Epidermal melanocyte (primary cell): Measurements from ENCODE around the gene MSI2.
"Not testable (repeated sequence)": the region's sequence is repeated elsewhere in the genome, so short reads cannot be mapped to it uniquely, and the experiment has no call there.

Experiments
- DNase-seq: peaks from one replicate; pipeline ENCODE4 v3.0.0; 2011; ENCODE audit warnings: low spot score; ENCODE audit not compliant: insufficient read length

MSI2 gene

DNA sequence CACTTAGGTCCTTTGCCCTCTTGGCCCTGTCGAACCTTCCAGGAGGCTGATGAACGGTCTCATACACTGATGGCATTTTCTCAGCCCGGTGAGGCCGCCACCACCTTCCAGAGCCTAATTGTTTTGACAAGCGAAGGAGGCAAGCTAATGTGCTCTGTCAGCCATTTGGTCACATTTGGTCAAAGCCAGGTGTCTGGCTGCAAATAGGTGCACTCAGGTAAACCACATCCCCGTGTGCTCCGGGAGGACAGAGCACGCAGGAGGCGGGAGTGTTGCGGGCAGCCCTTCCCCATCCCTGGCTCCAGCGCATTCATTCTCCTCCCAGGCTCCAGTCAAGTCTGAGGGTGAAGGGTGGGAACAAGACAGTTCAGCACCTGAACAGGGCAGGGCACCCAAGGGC, 240.1 kb downstream of the MSI2 start:
- no peak for DNase-seq

DNA sequence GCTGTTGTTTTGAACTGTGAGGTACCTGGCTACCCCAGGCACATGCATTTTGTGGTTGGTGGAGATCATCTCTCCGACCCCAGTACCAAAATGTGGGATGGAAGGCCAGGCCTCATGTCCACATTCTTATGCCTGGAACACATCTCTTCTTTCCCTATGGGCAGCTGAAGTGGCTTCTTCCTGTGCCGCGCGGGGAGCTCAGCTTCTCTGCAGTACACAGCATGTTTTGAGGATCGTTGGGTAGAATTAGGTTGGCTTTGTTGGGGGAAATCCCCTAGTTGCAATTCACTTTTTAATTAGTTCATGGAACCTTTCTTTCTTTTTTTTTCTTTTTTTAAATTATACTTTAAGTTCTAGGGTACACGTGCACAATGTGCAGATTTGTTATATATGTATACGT, 242.1 kb downstream of the MSI2 start:
- DNase-seq: no peak

DNA sequence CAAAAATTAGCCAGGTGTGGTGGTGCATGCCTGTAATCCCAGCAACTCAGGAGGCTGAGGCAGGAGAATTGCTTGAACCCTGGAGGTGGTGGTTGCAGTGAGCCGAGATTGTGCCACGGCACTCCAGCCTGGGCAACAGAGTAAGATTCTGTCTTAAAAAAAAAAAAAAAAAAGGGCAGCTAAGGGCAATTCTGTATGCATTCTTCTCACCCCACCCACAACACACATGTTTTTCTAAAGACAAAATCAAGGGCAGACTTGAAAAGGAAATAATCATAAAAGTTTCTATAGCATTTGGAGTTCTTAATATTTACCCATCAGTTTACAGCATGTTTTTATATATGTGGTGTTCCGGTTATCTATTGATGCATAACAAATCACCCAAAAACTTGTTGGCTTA, 242.9 kb downstream of the MSI2 start:
- DNase-seq: not testable (repeated sequence)

DNA sequence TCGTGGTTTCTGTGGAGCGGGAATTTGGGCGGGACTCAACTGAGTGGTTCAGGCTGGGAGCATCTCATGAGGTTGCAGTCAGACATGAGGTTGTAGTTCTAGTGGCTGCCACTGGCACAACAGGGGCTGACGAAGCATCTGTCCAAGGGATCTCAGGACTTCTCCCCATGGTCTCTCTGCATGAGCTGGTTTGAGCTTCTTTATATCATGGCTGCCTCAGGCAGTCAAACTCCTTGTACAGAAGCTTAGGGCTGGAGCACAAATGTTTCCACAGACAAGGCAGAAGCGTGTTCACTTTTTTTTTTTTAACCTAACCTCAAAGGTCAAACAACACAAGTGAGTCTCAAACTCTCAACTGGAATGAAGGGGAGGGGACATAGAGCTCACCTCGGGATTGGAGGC, 243.3 kb downstream of the MSI2 start:
- DNase-seq: peak; percentile 50

DNA sequence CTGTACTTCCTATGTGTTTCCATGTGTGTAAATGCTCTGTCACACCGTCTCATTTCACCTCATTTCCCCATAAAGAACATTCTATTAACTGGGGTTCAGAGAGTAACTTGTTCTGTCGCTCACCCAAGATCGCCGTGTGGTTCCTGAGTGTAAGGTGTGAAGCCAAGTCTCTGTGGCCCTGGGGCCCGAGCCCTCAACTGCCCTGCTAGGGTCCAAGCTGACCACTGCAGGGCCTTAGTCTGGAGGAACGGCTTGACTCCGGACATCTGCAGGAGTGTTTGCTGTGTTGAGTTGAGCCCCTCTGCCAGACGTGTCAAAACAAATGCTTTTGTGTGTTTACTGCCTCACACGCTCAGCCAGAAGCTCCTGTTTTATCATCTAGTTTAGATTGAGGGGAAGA, 244.7 kb downstream of the MSI2 start:
- no peak for DNase-seq

DNA sequence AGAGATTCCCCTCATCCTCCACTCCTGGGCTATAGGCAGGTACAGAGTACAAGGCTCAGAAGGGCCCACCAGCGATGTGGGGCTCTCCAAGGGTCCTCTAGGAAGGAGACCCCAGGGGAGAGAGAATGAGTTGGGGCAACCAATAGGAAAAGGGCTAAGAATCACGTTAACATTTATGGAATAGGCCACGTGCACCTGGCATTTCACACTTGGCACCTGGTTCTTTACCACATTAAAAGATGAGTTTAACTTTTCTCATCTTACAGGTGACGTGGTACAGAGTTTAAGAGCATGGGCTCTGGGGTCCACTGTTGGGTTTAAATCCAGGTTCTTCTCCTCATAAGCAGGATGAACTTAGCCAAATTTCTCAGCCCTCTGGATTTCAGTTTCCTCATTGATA, 245.7 kb downstream of the MSI2 start:
- no peak for DNase-seq

DNA sequence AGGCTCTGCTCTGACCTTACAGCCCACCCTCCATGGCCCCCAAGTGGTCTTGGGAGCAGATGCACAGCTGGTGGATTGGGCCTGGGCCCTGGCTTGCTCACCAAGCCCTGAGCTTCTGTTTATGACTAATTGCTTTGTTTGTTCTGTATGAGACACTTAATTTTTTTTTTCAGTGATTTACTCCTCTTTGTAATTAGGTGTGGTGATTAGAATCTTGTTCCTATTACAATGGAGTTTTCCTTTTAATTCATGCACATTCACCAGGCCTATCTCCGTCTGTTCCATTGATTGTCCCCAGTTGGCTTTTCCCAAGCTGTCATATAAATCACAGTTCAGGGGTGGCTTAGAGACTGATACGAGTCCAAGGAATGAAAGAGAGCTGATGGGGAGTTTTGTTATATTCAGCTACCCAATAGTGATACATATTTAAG, 246.5 kb downstream of the MSI2 start:
- no peak for DNase-seq

DNA sequence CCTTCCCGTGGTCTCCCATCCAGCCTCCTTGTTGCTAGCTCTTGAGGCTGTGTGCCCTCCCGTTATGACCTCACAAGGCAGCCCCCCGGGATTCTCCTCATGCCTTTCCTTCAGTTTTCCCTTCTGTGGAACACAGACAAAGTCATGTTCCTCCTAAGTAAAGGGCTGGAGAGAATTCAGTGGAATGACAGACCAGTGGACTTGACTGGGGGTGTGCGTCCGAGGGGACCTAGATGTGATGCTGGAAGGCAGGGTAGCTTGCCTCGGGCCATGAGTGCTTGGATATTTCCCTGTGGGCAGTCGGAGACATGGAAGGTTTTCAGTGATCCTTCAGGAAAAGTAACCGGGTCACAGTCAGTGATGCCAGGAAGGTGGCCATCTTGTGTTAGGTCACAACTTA, 247.9 kb downstream of the MSI2 start:
- no peak for DNase-seq

DNA sequence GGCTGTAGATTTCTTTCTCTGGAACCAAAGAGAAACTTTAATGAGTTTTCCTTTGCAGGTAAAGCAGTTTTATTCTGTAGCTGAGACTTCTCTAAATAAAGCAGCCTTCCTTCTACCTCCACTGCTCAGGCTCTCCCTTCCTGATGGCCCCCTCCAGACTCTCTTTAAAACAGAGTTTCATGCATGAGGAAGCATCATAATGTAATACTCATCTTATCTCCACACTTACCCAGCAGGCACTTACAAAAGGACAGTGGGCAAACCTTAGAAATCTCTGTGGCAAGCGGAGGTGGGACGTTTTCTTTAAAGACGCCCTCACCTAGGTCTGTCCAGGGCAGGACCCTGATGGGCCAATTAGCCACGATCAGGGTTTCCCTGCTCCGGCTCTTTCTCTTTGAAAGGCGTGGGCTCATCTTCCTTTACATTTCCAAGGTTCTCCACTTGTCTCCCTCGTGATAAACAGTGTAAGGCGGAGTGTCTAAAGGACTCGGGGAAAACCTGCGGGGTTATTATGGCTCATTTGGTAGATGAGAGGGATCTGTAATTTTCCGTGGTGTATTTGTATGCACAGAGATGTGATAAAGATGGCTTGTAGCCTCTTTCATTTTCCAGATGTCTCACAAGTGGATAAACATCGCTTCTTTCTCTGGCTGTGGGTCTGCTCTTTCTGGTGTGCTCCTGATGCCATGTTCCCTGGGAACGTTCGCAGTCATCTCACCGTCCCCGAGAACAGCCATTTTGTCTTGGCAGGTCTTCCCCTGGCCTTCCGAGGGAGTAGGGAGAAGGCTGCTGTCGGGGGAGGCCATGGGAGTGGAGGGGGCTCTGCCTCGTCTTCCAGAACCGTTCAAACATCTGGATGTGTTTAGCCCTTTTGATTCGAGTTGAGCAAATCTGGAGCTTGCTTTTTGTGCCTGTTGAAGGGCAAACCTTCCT, 249.8 kb downstream of the MSI2 start:
- no peak for DNase-seq

DNA sequence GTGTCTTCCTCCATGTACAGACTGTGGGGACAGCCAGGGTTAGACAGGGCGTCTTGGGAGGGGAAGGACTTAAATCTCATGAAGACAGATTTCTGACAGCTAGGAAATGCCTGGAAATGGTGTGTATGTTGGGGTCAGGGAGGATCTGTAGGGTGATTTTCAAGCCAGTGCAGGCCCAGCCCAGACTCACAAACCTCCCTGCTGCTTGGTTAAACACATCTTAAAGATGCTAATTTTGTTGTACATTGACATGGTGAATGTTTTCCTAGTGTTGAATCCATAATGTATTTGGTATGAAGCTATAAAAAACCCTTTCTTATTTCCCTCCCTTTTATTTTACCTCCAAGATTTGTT, 250.4 kb downstream of the MSI2 start:
- DNase-seq: no peak

DNA sequence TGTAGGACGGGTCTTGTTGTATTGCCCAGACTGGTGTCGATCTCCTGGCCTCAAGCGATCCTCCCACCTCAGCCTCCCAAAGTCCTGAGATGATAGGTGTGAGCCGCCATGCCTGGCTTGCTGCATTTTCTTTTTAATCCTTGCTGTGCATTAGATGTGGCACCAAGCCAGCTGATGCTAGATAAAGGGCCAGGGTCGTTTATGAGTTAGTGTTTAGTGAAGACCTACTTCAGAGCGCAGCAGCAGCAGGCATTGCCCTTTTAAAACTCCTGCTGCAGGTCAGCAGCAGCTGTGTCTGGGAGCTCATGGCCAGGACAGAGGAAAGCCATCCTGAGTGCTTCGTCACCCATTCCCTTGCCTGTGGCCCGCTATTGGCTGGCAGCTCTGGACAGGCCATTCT, 251.5 kb downstream of the MSI2 start:
- DNase-seq: no peak

DNA sequence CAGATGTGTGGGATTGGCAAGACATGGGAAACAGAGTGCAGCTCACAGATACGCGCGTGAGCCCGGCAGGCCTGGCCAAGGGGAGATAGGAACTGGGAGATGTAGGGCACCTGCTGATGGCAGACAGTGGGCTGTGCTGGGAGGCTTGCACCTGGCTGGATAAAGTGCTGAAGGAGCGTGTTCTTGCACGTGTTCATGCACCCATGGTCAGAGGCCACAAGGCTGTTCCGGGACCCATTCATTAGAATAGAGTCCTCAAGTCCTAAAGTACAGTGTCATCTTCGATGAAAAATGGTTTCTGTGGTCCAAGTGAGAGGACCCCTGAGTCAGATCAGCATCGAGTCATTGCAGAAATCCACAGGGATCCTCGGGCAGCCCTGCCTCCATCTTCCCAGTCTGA, 252.3 kb downstream of the MSI2 start:
- DNase-seq: no peak

DNA sequence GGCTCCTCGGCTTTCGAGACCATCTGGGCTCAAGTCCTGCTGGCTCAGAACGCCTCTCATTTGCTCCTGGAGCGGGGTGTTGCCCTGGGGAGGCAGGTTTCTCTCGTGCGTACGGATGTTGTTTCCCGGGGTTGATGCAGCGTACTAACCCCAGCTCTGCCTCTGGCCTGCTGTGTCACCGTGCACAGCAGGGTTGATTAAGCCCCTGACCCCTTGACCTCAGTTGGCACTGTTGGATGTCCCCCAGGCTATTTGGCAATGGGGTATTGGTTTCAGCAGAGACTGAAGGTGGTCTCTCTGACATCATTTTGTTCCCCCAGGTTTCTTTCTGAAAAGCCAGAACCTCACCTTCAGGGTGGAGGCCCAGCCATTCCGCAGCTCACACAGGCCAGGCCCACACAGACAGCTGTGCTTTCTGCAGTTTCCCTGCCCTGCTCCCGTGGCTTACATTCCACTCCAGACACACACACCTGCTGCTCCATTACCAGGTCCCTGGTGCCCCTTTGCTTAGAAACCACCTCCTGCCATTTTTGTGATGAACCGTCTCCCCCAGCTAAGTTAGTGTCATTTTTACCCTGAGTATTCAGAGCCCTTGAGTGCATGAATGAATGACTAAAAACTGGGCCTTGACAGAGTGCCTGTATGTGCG, 255.3 kb downstream of the MSI2 start:
- DNase-seq: no peak

DNA sequence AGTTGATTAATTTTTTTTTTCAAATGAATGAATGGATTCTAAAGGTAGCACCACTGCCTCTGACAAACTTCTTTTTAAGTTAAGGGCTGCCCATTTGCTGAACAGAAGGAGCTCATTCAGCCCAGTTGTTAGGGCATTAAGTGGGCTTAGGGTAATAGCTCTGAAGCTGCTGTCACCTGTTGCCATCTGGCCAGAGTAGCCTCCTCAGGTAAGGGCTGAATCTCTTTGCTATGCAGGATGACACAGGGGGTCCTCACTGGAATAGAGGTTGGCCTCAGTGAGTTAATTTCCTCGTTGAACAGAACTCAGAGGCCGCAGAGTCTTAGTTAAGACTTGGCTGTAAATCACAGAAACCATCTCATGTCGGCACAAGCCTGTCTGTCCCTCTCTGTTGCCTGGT, 255.9 kb downstream of the MSI2 start:
- DNase-seq: no peak

DNA sequence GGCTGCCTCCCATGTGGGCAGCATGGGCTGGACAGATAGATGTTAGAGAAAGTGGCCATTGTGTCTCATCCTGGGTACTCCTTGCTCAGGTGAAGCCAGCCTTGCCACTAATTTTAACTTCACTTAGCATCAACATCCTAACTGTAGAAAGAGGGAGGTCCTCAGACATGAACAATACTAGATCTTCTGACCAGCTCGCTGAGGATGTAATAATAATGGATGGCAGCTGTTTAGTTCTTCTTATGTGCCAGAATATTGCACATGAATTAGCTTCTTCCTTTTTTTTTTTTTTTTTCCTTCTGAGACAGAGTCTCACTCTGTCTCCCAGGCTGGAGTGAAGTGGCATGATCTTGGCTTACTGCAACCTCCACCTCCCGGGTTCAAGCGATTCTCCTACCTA, 256.4 kb downstream of the MSI2 start:
- DNase-seq: no peak

DNA sequence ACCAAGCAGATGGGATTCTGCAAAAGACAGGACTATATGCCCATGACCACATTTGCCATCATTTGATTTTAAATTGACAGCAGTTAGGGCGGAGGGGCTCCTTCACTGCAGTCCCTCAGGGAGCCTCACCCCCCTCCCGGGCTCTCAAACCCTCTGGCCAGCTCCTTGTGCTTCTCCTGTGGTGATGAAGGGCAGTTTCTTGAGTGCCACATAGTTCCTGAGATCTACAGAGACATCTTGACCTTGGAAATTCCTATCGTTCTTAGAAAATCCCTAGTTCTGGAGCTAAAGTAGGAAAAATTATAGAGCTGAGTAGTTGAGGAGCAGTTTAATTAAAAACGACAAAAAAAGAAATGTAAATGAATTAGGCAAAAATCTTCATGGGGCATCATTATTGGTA, 257.2 kb downstream of the MSI2 start:
- DNase-seq: no peak

DNA sequence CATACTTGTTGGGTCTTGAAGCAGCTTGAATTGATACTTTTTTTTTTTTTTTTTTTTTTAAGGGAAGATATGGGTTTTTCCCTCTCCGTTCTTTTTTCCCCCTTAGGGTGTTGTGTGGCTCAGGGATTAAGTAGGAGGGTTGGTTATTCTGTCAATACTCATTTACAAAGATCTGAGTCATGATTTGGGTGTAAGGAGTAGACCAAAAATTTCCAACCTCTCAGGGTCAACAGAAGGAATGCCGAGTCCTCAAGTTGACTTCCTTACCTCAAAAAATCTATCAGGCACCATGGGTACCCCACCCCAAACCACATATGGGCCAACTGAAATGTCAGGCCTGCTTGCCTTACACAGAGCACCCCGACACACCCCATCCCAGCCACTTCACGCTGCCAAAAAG, 258.3 kb downstream of the MSI2 start:
- no peak for DNase-seq

DNA sequence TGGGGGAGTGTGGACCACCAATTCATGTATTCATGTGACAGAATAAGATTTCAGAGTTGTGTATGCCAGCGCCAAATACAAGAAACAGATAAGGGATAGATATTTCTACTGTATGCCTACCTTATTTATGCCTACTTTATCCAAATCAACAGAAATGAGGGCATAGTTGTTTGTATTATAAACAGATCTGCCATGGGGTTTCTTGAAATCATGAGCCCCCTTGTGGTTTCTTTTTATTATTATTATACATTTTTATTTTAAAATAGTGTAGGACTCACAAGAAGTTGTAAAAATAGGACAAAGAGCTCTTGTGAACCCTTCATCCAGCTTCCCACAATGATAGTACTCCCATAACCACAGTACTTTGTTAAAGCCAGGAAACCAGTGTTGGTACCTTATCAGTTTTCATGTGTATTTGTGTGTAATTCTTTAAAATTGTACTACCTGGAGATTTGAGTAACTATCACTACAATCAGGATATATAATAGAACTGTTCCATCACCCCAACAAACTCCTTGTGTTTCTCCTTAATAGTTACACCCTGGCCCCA, 259.4 kb downstream of the MSI2 start:
- no peak for DNase-seq

DNA sequence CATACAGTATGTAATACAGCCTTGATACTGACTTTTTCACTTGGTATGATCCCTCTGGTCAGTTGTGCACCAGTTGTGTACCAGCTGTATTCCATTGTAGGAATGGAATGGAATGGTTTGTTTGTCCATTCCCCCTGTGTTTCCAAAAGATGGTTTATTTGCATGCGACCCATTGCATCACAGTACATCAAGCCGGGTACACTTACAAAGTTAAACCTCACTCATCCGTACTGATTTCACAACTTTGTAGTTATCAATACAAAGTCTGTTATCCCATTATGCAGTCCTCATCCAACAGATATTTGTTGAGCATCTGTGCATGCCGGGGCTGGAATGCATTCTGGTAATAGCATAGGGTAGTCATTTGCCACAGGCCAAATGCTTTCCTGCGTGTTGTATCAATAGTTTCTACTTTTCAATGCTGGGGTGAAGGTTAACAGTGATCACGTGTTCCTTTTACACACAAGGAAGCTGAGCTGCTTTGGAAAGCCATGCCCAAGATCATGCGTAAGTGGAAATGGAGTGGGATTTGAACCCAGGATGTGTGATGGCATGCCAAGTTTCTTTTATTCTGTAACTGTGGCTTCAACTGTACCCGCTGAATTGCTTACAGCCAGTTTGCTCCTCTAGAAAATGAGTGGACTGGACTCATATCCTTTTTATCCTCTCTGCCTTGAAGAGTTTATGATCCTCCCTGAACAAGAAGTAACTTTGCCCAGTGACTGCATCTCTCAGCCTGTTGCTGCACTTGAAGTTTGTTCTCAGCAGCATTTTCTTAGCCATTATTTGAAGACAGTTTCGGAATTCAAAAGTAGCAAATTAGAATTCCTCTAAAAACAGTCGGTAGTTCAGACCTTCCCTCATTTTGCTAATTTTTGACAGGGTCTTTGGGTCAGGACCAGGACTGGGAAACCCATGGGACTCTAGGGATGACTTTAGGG, 260.2 kb downstream of the MSI2 start:
- no peak for DNase-seq

DNA sequence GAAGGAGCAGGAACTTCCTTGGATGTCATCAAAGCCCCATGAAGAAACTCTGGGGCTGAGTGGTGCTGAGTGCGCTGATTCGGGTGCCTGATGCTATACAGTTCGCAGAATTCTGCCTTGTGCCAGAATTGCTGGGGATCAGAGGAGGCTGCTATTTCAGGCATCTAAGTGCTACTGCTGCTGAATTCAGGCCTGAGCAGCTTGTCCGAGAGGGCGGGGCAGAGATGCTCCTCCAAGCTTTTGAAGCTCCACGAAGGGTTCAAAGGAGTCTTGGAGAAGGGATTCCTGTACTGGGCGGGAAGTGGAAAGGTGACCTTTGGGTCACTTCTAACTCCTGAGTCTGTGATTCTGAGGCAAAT, 260.9 kb downstream of the MSI2 start:
- no peak for DNase-seq

DNA sequence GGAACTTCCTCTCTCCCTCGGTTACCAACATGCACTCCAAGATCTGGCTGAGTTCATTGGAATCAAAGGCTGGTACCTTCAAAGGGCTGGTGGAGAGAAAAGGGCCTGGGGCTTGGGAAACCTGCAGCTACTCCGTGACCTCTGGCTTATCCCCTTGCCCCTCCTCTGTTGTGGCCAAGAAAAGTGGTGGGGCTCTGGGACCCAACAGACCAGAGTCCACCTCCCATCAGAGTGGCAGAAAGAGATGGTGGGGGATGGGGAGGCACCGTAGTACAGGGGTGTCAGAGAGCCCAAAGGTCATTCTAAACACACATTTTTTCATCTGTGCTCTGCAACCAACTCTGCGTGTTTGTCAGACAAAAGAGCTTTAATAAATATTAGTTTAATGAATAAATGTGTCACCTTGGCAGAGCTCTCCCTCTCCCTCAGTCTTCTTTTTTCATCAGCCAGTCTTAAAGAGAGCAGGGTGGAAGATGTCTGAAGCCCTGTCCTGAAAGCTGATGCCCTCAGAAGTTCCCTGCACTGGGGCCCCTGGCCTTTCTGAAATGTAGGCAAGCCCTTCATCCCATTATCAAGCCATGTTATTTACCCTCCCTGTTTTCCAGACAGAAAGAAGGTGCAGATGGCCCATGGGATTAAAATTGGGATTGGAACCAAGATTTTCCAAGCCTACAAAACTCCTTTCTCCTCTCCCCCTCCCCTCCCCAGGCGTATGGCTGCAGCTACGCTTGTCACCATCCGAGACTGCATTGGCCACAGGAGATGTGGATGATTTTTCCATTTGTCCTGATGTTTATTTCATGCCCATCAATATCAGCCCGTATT, 261.5 kb downstream of the MSI2 start:
- DNase-seq: no peak
